Ascending aorta (tissue), 2 donors: ENCODE results near the gene BRI3BP. TPM values are rescaled to one million over a fixed set of nuclear protein-coding genes. Genes with fewer than 3 reads are reported as not detected.

Source experiments
- DNase-seq, 2 donors: peaks; one replicate each; pipeline ENCODE4 v3.0.0-alpha.2; 2019; ENCODE audit warnings: low spot score in 2 of 2
- H3K27ac ChIP-seq, 2 donors: fragments of 200-600 bp; sonication (generic); one replicate each; pipeline ENCODE4 v1.5.1; 2016 to 2017; ENCODE audit warnings: mild to moderate bottlenecking in 1 of 2
- H3K27me3 ChIP-seq: fragments of 200-600 bp; sonication (generic); one replicate; pipeline ENCODE4 v1.5.1; 2017
- H3K36me3 ChIP-seq, 2 donors: fragments of 200-600 bp; sonication (generic); one replicate each; pipeline ENCODE4 v1.5.1; 2016
- H3K4me1 ChIP-seq, 2 donors: fragments of 200-600 bp; sonication (generic); one replicate each; pipeline ENCODE4 v1.5.1; 2016 to 2017; ENCODE audit warnings: mild to moderate bottlenecking in 1 of 2
- H3K4me3 ChIP-seq, 2 donors: fragments of 200-600 bp; sonication (generic); one replicate each; pipeline ENCODE4 v1.5.1; 2016 to 2017; ENCODE audit warnings: mild to moderate bottlenecking in 1 of 2
- H3K9me3 ChIP-seq, 2 donors: fragments of 200-600 bp; sonication (generic); one replicate each; pipeline ENCODE4 v1.5.1; 2016
- intact Hi-C: fragments of 100-400 bp; cut with DNase I; formaldehyde crosslinking; loops from one replicate; pipeline ENCODE4 v1.15.1; 2023
- total RNA-seq: library from RNA; depleted of rRNA; stranded (reverse); fragments of >200 nt; gene quantifications from one replicate; pipeline ENCODE4 v1.1.0, GENCODE V29; 2016
- TF ChIP-seq, protein P1 (sequence below), 3 experiments: fragments of 200-600 bp in 2 of 3; fragments of 450-650 bp in 1 of 3; sonication (generic) in 2 of 3; IDR thresholded peaks; one replicate each; pipeline ENCODE4 v1.5.1; 2016 to 2019; ENCODE audit warnings: antibody characterized with exemption in 3 of 3, mild to moderate bottlenecking in 1 of 3, moderate library complexity in 1 of 3

The BRI3BP gene
- total RNA-seq, 1 donor from 2014 or later, result 2.1 TPM

DNA sequence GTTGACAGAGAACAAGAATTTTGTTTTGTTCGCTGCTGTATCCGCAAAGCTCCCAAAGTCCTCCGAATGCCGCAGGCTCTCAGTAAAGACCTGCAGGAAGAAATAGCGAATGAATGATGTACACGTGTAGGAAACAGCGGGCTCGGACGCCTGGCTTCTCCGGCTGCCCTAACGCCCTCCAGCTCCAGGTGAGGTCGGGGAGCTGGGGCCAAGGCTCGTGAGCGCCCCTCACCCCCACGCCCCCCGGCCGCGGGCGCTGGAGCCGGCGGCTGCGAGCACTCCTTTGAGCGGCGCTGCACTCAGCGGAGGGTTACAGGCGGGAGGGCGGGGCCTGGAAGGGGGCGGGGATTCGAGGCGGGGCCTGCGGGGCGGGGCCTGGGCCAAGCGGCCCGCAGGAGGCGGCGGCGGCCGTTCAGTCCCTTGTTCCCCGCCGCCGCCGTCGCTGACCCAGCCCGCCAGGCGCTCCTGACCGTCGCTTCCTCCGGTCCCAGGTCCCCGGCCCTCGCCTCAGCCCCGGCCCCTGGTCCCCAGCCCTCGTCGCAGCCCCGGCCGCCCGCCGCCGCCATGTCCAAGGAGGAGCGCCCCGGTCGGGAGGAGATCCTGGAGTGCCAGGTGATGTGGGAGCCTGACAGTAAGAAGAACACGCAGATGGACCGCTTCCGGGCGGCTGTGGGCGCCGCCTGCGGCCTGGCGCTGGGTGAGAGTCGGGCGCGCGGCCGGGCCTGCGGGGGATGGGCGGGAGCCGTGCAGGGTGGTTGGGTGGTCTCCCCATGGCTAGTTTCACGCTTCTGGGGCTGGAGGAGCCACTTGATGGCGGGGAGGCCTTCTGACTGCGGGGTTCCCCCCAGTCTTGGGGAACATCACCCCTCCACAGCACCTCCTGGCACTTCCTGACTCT is 71.8 kb downstream of the BRI3BP start, which contains the start of gene AACS:
TSS of gene AACS (plus strand) at position 415 of the 898 bp plus-strand sequence. CDS start at position 565, 150 bp downstream.
- Histone ChIP-seq H3K9me3 (no peaks in the 10 kb centered on the region), H3K4me1 (peaks cover 4 to 11% of the 10 kb centered on the region in 2 donors), H3K36me3 (no peaks in the 10 kb centered on the region), H3K4me3 (peak within 1 kb of the TSS; percentile 67 to 99), H3K27ac (peak within 1 kb of the TSS; percentile 54 to 83), H3K27me3 (no peaks in the 10 kb centered on the region)
- TF ChIP-seq, protein P1, sequence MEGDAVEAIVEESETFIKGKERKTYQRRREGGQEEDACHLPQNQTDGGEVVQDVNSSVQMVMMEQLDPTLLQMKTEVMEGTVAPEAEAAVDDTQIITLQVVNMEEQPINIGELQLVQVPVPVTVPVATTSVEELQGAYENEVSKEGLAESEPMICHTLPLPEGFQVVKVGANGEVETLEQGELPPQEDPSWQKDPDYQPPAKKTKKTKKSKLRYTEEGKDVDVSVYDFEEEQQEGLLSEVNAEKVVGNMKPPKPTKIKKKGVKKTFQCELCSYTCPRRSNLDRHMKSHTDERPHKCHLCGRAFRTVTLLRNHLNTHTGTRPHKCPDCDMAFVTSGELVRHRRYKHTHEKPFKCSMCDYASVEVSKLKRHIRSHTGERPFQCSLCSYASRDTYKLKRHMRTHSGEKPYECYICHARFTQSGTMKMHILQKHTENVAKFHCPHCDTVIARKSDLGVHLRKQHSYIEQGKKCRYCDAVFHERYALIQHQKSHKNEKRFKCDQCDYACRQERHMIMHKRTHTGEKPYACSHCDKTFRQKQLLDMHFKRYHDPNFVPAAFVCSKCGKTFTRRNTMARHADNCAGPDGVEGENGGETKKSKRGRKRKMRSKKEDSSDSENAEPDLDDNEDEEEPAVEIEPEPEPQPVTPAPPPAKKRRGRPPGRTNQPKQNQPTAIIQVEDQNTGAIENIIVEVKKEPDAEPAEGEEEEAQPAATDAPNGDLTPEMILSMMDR (IDR thresholded peaks at IDR 0.05), result no peak
- peak in 1 of 2 donors; percentile 78 for DNase-seq
- intact Hi-C loops, result loop anchor here (1.0 to 10.0 kb wide), 3 partner anchors 16 to 160 kb away; partner anchors contain the start of gene DHX37

GRCh38 chr12:125065919-125066570 is 72.6 kb downstream of the BRI3BP start:
- H3K4me3 ChIP-seq, result peak overlapping the region; percentile 67 to 99
- H3K36me3 ChIP-seq, result no peaks in the 10 kb centered on the region
- intact Hi-C loops, result loop anchor here (1.0 to 10.0 kb wide), 3 partner anchors 17 to 161 kb away; partner anchors contain the start of gene DHX37
- H3K27ac ChIP-seq, result peak overlapping the region; percentile 54 to 83
- TF ChIP-seq, protein P1 (IDR thresholded peaks at IDR 0.05), result no peak
- H3K27me3 ChIP-seq, result no peaks in the 10 kb centered on the region
- DNase-seq, result no peak
- peaks cover 4 to 11% of the 10 kb centered on the region in 2 donors for H3K4me1 ChIP-seq
- no peaks in the 10 kb centered on the region for H3K9me3 ChIP-seq

- Histone ChIP-seq H3K9me3 (no peaks in the 10 kb centered on the region), H3K36me3 (peaks cover 0 to 6% of the 10 kb centered on the region in 2 donors), H3K27ac (no peak overlapping the region), H3K4me1 (peaks cover 4 to 11% of the 10 kb centered on the region in 2 donors), H3K27me3 (no peaks in the 10 kb centered on the region), H3K4me3 (no peak overlapping the region)
- DNase-seq, result no peak
- intact Hi-C loops, result loop anchor here (5.0 to 10.0 kb wide), 2 partner anchors 81 to 164 kb away; partner anchors contain the start of gene DHX37
- TF ChIP-seq, protein P1 (IDR thresholded peaks at IDR 0.05), result no peak
Observed at GRCh38 chr12:125068391-125068790, 74.9 kb downstream of the BRI3BP start.

DNA sequence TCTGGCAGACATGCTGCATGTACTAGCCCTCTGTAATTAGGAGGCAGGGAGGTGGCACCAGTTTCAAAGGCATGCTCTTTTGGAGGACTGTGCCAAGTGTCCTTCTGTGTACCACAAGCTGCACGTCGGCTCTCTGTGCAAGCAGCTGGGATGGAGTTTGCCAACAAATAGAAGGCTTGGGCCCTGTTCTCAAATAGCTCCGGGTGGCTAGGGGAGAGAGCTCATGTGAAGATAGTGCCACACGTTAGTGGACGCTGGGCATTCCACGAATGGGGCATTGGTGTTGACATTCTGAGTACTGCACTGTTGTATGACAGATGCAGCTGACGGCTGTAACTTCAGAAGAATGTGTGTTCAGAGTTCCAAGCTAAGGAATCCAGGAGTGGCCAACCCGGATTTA is 76.2 kb downstream of the BRI3BP start:
- no peak overlapping the region for H3K27ac ChIP-seq
- intact Hi-C loops, result loop anchor here (5.0 to 10.0 kb wide), 2 partner anchors 82 to 165 kb away; partner anchors contain the start of gene DHX37

GRCh38 chr12:125070112-125070511 is 76.7 kb downstream of the BRI3BP start:
- TF ChIP-seq, protein P1 (IDR thresholded peaks at IDR 0.05), result no peak
- no peaks in the 10 kb centered on the region for H3K9me3 ChIP-seq
- peaks cover 0 to 6% of the 10 kb centered on the region in 2 donors for H3K36me3 ChIP-seq
- no peak for DNase-seq
- intact Hi-C loops, result no loop called here
- H3K4me1 ChIP-seq, result peaks cover 4 to 6% of the 10 kb centered on the region in 2 donors
- no peak overlapping the region for H3K27ac ChIP-seq
- H3K4me3 ChIP-seq, result no peak overlapping the region
- no peaks in the 10 kb centered on the region for H3K27me3 ChIP-seq

More for the DNA sequence above, 76.2 kb downstream of the BRI3BP start:
- Histone ChIP-seq H3K27me3 (no peaks in the 10 kb centered on the region), H3K4me1 (peaks cover 4 to 6% of the 10 kb centered on the region in 2 donors), H3K9me3 (no peaks in the 10 kb centered on the region), H3K4me3 (no peak overlapping the region), H3K36me3 (peaks cover 0 to 6% of the 10 kb centered on the region in 2 donors)
- no peak for DNase-seq
- TF ChIP-seq, protein P1 (IDR thresholded peaks at IDR 0.05), result no peak
